ENCODE results near the gene LSM14B.
A peak's percentile ranks its signal among the peaks of the same experiment; 100 is the strongest.
"Not testable (repeated sequence)": the region's sequence is repeated elsewhere in the genome, so short reads cannot be mapped to it uniquely, and the experiment has no call there.

The LSM14B gene

DNA sequence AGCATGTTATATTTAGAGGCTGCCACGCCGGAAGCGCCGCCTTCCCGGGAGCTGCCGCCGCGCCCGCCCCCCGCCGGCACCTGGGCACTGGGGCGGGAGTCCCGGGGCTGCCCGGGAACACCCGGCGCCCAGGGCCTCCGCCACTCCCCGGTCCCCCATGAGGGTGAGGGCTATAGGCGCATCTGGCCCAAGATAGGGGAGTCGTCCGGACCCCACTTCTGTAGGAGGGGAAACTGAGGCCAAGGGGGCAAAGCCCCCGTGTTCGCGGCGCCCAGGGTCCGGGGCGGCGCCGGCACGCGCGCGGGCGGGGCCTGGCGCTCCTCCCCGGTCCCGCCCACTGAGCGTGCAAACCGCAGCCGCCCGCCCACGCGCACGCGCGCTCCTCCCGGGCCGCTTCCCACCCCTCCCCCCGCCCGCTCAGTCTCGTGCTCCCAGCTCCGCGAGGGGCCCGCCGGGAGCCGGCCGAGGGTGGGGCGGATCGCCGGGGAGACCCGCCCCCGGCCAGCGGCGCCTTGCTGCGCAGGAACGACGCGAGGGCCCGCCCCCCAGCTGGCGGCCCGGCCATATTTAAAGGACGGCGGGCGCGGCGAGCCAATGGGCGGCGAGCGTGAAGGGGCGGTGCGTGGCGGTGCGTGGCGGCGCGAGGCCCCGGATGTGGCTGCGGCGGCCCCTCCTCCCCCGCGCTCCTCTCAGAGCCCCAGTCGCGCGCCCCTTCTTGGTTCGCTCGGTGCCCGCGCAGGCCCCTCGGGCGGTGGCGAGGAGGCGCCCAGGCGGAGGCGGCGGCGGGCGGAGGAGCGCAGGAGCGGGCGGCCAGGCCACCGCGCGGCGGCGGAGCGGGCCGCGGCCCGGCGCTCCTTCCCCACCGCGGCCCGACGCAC lies at the start of gene LSM14B:
TSS of gene LSM14B (plus strand) at position 700 of the 878 bp plus-strand sequence. CDS start 192 bp downstream, outside the sequence.
- H3K4me3 ChIP-seq (ENCODE audit: control insufficient read depth, low read depth, low read length): peak within 1 kb of the TSS; percentile 61
- DNase-seq (ENCODE audit: low read depth): peak; percentile 92
- TF ChIP-seq, protein P1, sequence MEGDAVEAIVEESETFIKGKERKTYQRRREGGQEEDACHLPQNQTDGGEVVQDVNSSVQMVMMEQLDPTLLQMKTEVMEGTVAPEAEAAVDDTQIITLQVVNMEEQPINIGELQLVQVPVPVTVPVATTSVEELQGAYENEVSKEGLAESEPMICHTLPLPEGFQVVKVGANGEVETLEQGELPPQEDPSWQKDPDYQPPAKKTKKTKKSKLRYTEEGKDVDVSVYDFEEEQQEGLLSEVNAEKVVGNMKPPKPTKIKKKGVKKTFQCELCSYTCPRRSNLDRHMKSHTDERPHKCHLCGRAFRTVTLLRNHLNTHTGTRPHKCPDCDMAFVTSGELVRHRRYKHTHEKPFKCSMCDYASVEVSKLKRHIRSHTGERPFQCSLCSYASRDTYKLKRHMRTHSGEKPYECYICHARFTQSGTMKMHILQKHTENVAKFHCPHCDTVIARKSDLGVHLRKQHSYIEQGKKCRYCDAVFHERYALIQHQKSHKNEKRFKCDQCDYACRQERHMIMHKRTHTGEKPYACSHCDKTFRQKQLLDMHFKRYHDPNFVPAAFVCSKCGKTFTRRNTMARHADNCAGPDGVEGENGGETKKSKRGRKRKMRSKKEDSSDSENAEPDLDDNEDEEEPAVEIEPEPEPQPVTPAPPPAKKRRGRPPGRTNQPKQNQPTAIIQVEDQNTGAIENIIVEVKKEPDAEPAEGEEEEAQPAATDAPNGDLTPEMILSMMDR (conservative IDR thresholded peaks at IDR 0.05; ENCODE audit: control insufficient read depth, insufficient read depth, low read depth, low read length): no peak

DNA sequence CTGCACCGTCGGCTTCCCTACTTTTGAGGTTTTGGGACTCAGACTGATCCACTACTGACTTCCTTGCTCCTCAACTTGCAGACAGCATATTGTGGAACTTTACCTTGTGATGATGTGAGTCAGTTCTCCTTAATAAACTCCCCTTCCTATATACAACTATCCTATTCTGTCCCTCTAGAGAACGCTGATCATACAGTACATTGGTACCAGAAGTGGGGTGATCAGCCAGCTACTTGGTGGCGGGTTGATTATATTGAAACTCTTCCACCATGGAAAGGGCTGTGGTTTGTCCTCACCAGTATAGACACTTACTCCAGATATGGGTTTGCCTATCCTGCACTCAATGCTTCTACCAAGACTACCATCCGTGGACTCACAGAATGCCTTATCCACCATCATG lies 49.0 kb upstream of the LSM14B start:
- TF ChIP-seq, protein P1 (conservative IDR thresholded peaks at IDR 0.05; ENCODE audit: control insufficient read depth, insufficient read depth, low read depth, low read length): no peak
- no peak overlapping the region for H3K4me3 ChIP-seq (ENCODE audit: control insufficient read depth, low read depth, low read length)
- no peak for DNase-seq (ENCODE audit: low read depth)

DNA sequence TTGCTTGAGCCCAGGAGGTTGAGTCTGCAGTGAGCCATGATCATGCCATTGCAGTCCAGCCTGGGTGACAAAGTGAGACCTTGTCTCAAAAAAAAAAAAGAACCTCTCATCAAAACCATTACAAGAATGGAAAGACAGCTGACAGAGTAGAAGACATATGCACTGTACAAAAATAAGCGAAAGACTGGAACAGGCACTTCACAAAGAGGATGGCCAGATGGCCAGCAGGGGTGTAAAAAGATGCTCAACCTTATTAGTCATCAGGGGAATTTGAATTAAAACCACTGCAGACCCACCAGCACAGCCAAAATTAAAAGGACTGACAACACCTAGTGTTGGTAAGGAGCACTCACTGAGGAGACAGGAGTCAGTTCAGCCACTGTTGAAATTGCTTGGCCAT lies 43.1 kb upstream of the LSM14B start:
- TF ChIP-seq, protein P1 (conservative IDR thresholded peaks at IDR 0.05; ENCODE audit: control insufficient read depth, insufficient read depth, low read depth, low read length): no peak
- H3K4me3 ChIP-seq (ENCODE audit: control insufficient read depth, low read depth, low read length): no peak overlapping the region
- no peak for DNase-seq (ENCODE audit: low read depth)

DNA sequence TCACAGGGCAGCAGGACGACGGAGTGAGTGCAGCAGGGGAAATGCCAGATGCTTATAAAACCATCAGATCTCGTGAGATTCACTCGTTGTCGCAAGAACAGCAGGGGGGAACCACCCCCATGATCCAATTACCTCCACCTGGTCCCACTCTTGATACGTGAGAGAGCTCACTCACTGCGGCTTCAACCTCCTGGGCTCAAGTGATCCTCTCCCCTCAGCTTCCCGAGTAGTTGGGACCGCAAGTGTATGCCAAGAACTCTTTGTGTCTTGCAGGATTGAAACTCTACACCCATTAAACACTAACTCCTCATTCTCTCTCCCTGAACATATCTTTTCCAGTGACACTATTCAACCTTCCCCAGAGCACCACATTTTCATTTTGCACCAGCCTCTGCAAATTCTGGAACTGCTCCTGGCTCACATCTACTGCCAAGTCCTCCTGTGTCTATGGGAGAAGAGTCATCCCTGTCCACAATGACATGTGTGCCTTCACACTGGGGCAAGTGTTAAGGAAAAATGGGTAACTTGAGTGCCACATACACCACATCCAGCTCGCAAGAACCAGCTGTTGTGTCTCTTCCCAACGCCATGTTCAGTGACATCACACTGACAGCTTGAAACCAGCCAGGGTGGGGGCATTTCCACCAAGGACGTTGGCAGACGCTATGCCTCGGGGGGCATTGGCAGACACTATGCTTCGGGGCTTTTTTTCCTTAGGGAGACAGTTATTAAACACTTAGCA lies 41.9 kb upstream of the LSM14B start:
- H3K4me3 ChIP-seq (ENCODE audit: control insufficient read depth, low read depth, low read length): no peak overlapping the region
- DNase-seq (ENCODE audit: low read depth): no peak
- TF ChIP-seq, protein P1 (conservative IDR thresholded peaks at IDR 0.05; ENCODE audit: control insufficient read depth, insufficient read depth, low read depth, low read length): no peak

DNA sequence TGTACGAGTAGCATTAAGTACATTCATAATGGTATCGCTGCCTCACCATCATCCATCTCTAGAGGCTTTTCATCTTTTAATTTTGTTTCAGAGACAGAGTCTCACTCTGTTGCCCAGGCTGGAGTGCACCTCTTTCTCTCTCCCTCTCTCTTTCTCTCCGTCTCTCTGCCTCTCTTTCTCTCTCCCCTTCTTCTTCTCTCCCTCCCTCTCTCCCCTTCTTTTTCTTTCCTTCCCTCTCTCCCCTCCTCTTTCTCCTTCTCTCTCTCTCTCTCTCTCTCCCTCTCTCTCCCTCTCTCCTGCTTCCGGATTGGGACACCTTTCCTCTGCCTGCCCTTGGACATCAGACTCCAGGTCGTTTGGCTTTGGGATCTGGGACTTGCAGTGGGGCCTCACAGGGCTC lies 39.0 kb upstream of the LSM14B start:
- TF ChIP-seq, protein P1 (conservative IDR thresholded peaks at IDR 0.05; ENCODE audit: control insufficient read depth, insufficient read depth, low read depth, low read length): no peak
- H3K4me3 ChIP-seq (ENCODE audit: control insufficient read depth, low read depth, low read length): no peak overlapping the region
- DNase-seq (ENCODE audit: low read depth): no peak

DNA sequence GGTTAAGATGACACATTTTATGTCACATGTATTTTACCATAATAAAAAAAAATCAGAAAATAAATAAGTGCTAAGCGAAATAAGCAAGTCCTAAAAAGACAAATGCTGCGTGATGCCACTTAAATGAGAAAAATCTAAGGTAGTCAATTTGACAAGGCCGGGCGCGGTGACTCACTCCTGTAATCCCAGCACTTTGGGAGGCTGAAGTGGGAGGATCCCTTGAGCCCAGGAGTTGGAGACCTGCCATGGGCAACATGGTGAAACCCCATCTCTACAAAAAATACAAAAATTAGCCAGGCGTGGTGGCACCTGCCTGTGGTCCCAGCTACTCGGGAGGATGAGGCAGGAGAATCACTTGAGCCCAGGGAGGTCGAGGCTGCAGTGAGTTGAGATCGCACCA lies 38.1 kb upstream of the LSM14B start:
- H3K4me3 ChIP-seq (ENCODE audit: control insufficient read depth, low read depth, low read length); DNase-seq (ENCODE audit: low read depth): not testable (repeated sequence)

DNA sequence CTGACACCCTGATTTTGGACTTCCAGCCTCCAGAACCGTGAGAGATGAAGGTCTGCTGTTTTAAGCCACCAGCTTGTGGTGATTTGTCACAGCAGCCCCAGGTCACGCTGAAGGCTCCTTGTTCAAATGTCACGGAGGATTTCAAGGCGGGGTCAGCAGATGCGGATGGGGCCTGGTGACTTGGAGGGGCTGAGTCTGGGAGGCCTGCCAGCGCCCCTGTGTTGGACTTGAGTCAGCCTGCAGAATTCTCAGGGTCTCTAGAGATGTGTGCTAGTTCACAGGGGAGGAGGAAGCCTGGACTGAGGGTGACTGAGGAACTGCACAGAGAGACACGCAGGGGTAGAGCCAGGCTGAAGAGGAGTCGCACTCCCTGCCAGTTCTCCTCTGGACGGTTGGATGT lies 37.1 kb upstream of the LSM14B start:
- H3K4me3 ChIP-seq (ENCODE audit: control insufficient read depth, low read depth, low read length): no peak overlapping the region
- DNase-seq (ENCODE audit: low read depth): no peak
- TF ChIP-seq, protein P1 (conservative IDR thresholded peaks at IDR 0.05; ENCODE audit: control insufficient read depth, insufficient read depth, low read depth, low read length): no peak

Measured in fibroblast of mammary gland (primary cell).